HEK293 (cell line): ENCODE measurements around the gene ADK.

ENCODE experiments used
- CTCF ChIA-PET: fragments of 350-600 bp; formaldehyde crosslinking; extraction: SDS; loops from one replicate; lab custom pipeline; 2021; ENCODE audit warnings: antibody characterized with exemption; lab: Yijun Ruan, JAX
- POLR2A ChIA-PET: fragments of 300-600 bp; formaldehyde crosslinking; extraction: SDS; loops from one replicate; lab custom pipeline; 2020; ENCODE audit warnings: antibody characterized with exemption, inconsistent platforms; lab: Yijun Ruan, JAX
- H3K27ac ChIP-seq: fragments of 200-500 bp; sonication (Bioruptor generic); 2 replicates; pipeline ENCODE4 v1.5.1; 2014; ENCODE audit warnings: low read depth, low read length, control low read depth, inconsistent platforms; ENCODE audit errors: extremely low read depth
- H3K36me3 ChIP-seq, 2 experiments: fragments of 200-500 bp in 1 of 2; sonication (Bioruptor generic) in 1 of 2; 1 replicate in 1 of 2; 2 replicates in 1 of 2; pipeline ENCODE4 v1.5.1; 2014 to 2017; ENCODE audit warnings: inconsistent platforms in 2 of 2, low read length in 2 of 2; ENCODE audit not compliant: control insufficient read depth in 2 of 2, insufficient read depth in 1 of 2
- H3K4me1 ChIP-seq: fragments of 200-500 bp; sonication (Bioruptor generic); 2 replicates; pipeline ENCODE4 v1.5.1; 2014; ENCODE audit warnings: mild to moderate bottlenecking, low read length, inconsistent platforms; ENCODE audit not compliant: control insufficient read depth, insufficient read depth
- H3K4me3 ChIP-seq: 2 replicates; pipeline ENCODE4 v1.5.1; 2011; ENCODE audit warnings: low read depth, mild to moderate bottlenecking, control low read depth, low read length, moderate library complexity
- H3K9me3 ChIP-seq: fragments of 200-500 bp; sonication (Bioruptor generic); 2 replicates; pipeline ENCODE4 v1.5.1; 2014; ENCODE audit warnings: low read depth, low read length, inconsistent platforms; ENCODE audit not compliant: control insufficient read depth, insufficient read depth
- ELK4 ChIP-seq: IDR thresholded peaks from 2 replicates; pipeline ENCODE4 v1.6.1; 2011; ENCODE audit warnings: mild to moderate bottlenecking, low read depth, low read length, borderline replicate concordance
- PRDM4 ChIP-seq: fragments of 450-650 bp; formaldehyde crosslinking; IDR thresholded peaks from 2 replicates; pipeline ENCODE4 v1.5.1; 2017; ENCODE audit warnings: missing biosample characterization, missing genetic modification characterization
- RBAK ChIP-seq: fragments of 450-650 bp; formaldehyde crosslinking; IDR thresholded peaks from 2 replicates; pipeline ENCODE4 v1.5.1; 2016; ENCODE audit warnings: missing biosample characterization, missing genetic modification characterization
- REPIN1 ChIP-seq: fragments of 450-650 bp; formaldehyde crosslinking; IDR thresholded peaks from 2 replicates; pipeline ENCODE4 v1.5.1; 2017; ENCODE audit warnings: missing biosample characterization, missing genetic modification characterization, low read depth
- SP3 ChIP-seq: fragments of 450-650 bp; formaldehyde crosslinking; IDR thresholded peaks from 2 replicates; pipeline ENCODE4 v1.5.1; 2016; ENCODE audit warnings: missing biosample characterization, missing genetic modification characterization
- TCF7L2 ChIP-seq: IDR thresholded peaks from 2 replicates; pipeline ENCODE4 v1.6.1; 2011; ENCODE audit warnings: low read depth, mild to moderate bottlenecking, inconsistent platforms, low read length, moderate library complexity, borderline replicate concordance
- YY2 ChIP-seq: fragments of 450-650 bp; formaldehyde crosslinking; IDR thresholded peaks from 2 replicates; pipeline ENCODE4 v1.5.1; 2016; ENCODE audit warnings: missing biosample characterization, missing genetic modification characterization
- ZFP3 ChIP-seq: fragments of 450-650 bp; formaldehyde crosslinking; IDR thresholded peaks from 2 replicates; pipeline ENCODE4 v1.5.1; 2016; ENCODE audit warnings: low read depth, missing biosample characterization, missing genetic modification characterization
- ZFP41 ChIP-seq: fragments of 450-650 bp; formaldehyde crosslinking; IDR thresholded peaks from 2 replicates; pipeline ENCODE4 v1.5.1; 2016; ENCODE audit warnings: missing biosample characterization, missing genetic modification characterization, borderline replicate concordance
- ZIC2 ChIP-seq: fragments of 450-650 bp; formaldehyde crosslinking; IDR thresholded peaks from 2 replicates; pipeline ENCODE4 v1.5.1; 2016; ENCODE audit warnings: missing biosample characterization, missing genetic modification characterization
- ZNF133 ChIP-seq: fragments of 450-650 bp; formaldehyde crosslinking; IDR thresholded peaks from 2 replicates; pipeline ENCODE4 v1.5.1; 2016; ENCODE audit warnings: missing biosample characterization, missing genetic modification characterization
- ZNF138 ChIP-seq: fragments of 450-650 bp; formaldehyde crosslinking; IDR thresholded peaks from 2 replicates; pipeline ENCODE4 v1.5.1; 2016; ENCODE audit warnings: missing biosample characterization, missing genetic modification characterization, borderline replicate concordance
- ZNF18 ChIP-seq: fragments of 450-650 bp; formaldehyde crosslinking; IDR thresholded peaks from 2 replicates; pipeline ENCODE4 v1.5.1; 2016; ENCODE audit warnings: missing biosample characterization, missing genetic modification characterization
- ZNF214 ChIP-seq: fragments of 450-650 bp; formaldehyde crosslinking; IDR thresholded peaks from 2 replicates; pipeline ENCODE4 v1.5.1; 2017; ENCODE audit warnings: missing biosample characterization, mild to moderate bottlenecking, missing genetic modification characterization, borderline replicate concordance
- ZNF23 ChIP-seq: fragments of 450-650 bp; formaldehyde crosslinking; IDR thresholded peaks from 2 replicates; pipeline ENCODE4 v1.5.1; 2016; ENCODE audit warnings: missing biosample characterization, missing genetic modification characterization, borderline replicate concordance
- ZNF350 ChIP-seq: fragments of 450-650 bp; formaldehyde crosslinking; IDR thresholded peaks from 2 replicates; pipeline ENCODE4 v1.5.0; 2017; ENCODE audit warnings: missing biosample characterization, mild to moderate bottlenecking, missing genetic modification characterization
- ZNF423 ChIP-seq: fragments of 450-650 bp; formaldehyde crosslinking; IDR thresholded peaks from 2 replicates; pipeline ENCODE4 v1.5.1; 2016; ENCODE audit warnings: missing biosample characterization, missing genetic modification characterization
- ZNF514 ChIP-seq: fragments of 450-650 bp; formaldehyde crosslinking; IDR thresholded peaks from 2 replicates; pipeline ENCODE4 v1.5.1; 2016; ENCODE audit warnings: missing biosample characterization, missing genetic modification characterization
- ZNF549 ChIP-seq: fragments of 450-650 bp; IDR thresholded peaks from 2 replicates; pipeline ENCODE4 v1.5.1; 2018; ENCODE audit warnings: missing biosample characterization, missing genetic modification characterization, mild to moderate bottlenecking, inconsistent platforms, moderate library complexity
- ZNF558 ChIP-seq: fragments of 450-650 bp; formaldehyde crosslinking; IDR thresholded peaks from 2 replicates; pipeline ENCODE4 v1.5.1; 2016; ENCODE audit warnings: missing biosample characterization, missing genetic modification characterization
- ZNF639 ChIP-seq: fragments of 450-650 bp; formaldehyde crosslinking; IDR thresholded peaks from 2 replicates; pipeline ENCODE4 v1.5.1; 2016; ENCODE audit warnings: missing biosample characterization, missing genetic modification characterization
- ZNF768 ChIP-seq: fragments of 450-650 bp; formaldehyde crosslinking; IDR thresholded peaks from 2 replicates; pipeline ENCODE4 v1.5.1; 2018; ENCODE audit warnings: missing biosample characterization, mild to moderate bottlenecking, missing genetic modification characterization
- ZSCAN16 ChIP-seq: fragments of 450-650 bp; formaldehyde crosslinking; IDR thresholded peaks from 2 replicates; pipeline ENCODE4 v1.5.1; 2016; ENCODE audit warnings: missing biosample characterization, missing genetic modification characterization

Gene ADK

GRCh38 chr10:74363727-74364126 is 212.7 kb downstream of the ADK start:
- ChIA-PET CTCF (no interaction called here), POLR2A (no interaction called here)
- TF ChIP-seq SP3 (tag by site-specific recombination) = no peak
- no peak for TF ChIP-seq ZNF423 (tag by site-specific recombination)
- TF ChIP-seq ZNF18 = no peak
- TF ChIP-seq REPIN1 (tag by site-specific recombination) = no peak

GRCh38 chr10:74365109-74365508 is 214.1 kb downstream of the ADK start:
- POLR2A ChIA-PET = no interaction called here
- Histone ChIP-seq H3K27ac (no peak overlapping the region), H3K4me3 (no peak overlapping the region), H3K4me1 (peaks cover 2% of the 10 kb centered on the region; the same call in 1 of the 2 replicates), H3K9me3 (no peaks in the 10 kb centered on the region; the same call in 1 of the 2 replicates), H3K36me3 (peaks cover 0 to 6% of the 10 kb centered on the region in 2 experiments; a peak in 2 of 3 replicates)
- CTCF ChIA-PET = no interaction called here
- TF ChIP-seq ZNF639 (tag by site-specific recombination) (no peak), ZNF350 (tag by site-specific recombination) (no peak), ZNF133 (tag by site-specific recombination) (no peak), ZFP41 (tag by site-specific recombination) (no peak), RBAK (tag by site-specific recombination) (no peak), ZNF214 (tag by site-specific recombination) (no peak)

More at GRCh38 chr10:74363727-74364126, 212.7 kb downstream of the ADK start:
- Histone ChIP-seq H3K4me1 (peaks cover 2% of the 10 kb centered on the region; the same call in 1 of the 2 replicates), H3K36me3 (peaks cover 0 to 6% of the 10 kb centered on the region in 2 experiments; a peak in 2 of 3 replicates), H3K4me3 (no peak overlapping the region), H3K9me3 (no peaks in the 10 kb centered on the region; the same call in 1 of the 2 replicates), H3K27ac (no peak overlapping the region)

- POLR2A ChIA-PET = no interaction called here
- TF ChIP-seq YY2 (tag by site-specific recombination) = no peak
Observed at GRCh38 chr10:74371696-74372095, 220.7 kb downstream of the ADK start.

GRCh38 chr10:74373059-74373458 is 222.0 kb downstream of the ADK start:
- Histone ChIP-seq H3K9me3 (no peaks in the 10 kb centered on the region), H3K36me3 (no peaks in the 10 kb centered on the region; a peak in 1 of 3 replicates), H3K4me1 (no peaks in the 10 kb centered on the region), H3K4me3 (no peak overlapping the region), H3K27ac (no peak overlapping the region)
- POLR2A ChIA-PET = no interaction called here
- CTCF ChIA-PET = no interaction called here
- TF ChIP-seq ZNF768 (tag by site-specific recombination) = no peak
- no peak for TF ChIP-seq ZIC2 (tag by site-specific recombination)
- no peak for TF ChIP-seq ZNF549
- no peak for TF ChIP-seq PRDM4 (tag by site-specific recombination)
- no peak for TF ChIP-seq ZNF514 (tag by site-specific recombination)
- no peak for TF ChIP-seq ZNF558 (tag by site-specific recombination)
- no peak for TF ChIP-seq ZNF138 (tag by site-specific recombination)
- no peak for TF ChIP-seq TCF7L2
- TF ChIP-seq ZFP3 (tag by site-specific recombination) = no peak
- TF ChIP-seq ELK4 = no peak
- TF ChIP-seq ZNF23 (tag by site-specific recombination) = no peak
- no peak for TF ChIP-seq ZSCAN16

More at GRCh38 chr10:74371696-74372095, 220.7 kb downstream of the ADK start:
- Histone ChIP-seq H3K4me3 (no peak overlapping the region), H3K27ac (no peak overlapping the region), H3K36me3 (no peaks in the 10 kb centered on the region; a peak in 1 of 3 replicates), H3K4me1 (no peaks in the 10 kb centered on the region), H3K9me3 (no peaks in the 10 kb centered on the region)
- CTCF ChIA-PET = no interaction called here
